Cardiac fibroblast (primary cell): ENCODE measurements around the gene FRMD7.
A peak's percentile ranks its signal among the peaks of the same experiment; 100 is the strongest.

Experiments
- DNase-seq, 2 donors: peaks; one replicate each; pipeline versions ENCODE4 v3.0.0 to v3.0.0-alpha.2; 2010; ENCODE audit warnings: low read depth in 2 of 2
- H3K4me3 ChIP-seq, 2 donors: replicated peaks in 1 of 2; 1 replicate in 1 of 2; 2 replicates in 1 of 2; pipeline ENCODE4 v1.5.1; 2011; ENCODE audit warnings: low read depth in 2 of 2, low read length in 2 of 2, mild to moderate bottlenecking in 2 of 2, moderate library complexity in 1 of 2
- TF ChIP-seq, protein P1 (sequence below): IDR thresholded peaks from one replicate; pipeline ENCODE4 v1.5.1; 2011; ENCODE audit warnings: low read depth, mild to moderate bottlenecking, low read length, inconsistent platforms

FRMD7 gene

DNA sequence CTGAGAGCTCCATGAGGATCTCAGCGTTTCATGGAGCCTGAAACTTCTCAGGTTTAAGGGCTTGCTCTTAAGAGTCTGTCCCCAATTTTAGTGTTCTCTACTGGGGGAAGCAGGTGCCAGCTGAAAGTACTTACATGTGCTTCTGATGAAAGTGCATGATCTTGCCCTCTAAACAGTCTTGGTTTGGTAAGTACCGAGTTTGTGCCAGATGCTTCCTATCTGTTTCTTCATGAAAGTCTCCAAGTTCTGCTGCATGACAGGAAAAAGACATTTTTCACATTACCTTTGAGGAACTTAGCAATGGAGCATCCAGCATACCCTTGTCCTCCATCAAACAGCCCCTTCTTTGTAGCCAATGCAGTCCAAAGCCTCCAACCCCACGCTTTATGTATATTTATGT lies 42.0 kb downstream of the FRMD7 start:
- DNase-seq = no peak
- H3K4me3 ChIP-seq = no peak overlapping the region
- TF ChIP-seq, protein P1, sequence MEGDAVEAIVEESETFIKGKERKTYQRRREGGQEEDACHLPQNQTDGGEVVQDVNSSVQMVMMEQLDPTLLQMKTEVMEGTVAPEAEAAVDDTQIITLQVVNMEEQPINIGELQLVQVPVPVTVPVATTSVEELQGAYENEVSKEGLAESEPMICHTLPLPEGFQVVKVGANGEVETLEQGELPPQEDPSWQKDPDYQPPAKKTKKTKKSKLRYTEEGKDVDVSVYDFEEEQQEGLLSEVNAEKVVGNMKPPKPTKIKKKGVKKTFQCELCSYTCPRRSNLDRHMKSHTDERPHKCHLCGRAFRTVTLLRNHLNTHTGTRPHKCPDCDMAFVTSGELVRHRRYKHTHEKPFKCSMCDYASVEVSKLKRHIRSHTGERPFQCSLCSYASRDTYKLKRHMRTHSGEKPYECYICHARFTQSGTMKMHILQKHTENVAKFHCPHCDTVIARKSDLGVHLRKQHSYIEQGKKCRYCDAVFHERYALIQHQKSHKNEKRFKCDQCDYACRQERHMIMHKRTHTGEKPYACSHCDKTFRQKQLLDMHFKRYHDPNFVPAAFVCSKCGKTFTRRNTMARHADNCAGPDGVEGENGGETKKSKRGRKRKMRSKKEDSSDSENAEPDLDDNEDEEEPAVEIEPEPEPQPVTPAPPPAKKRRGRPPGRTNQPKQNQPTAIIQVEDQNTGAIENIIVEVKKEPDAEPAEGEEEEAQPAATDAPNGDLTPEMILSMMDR = no peak

- TF ChIP-seq, protein P1 = no peak
- DNase-seq = no peak
- H3K4me3 ChIP-seq = no peak overlapping the region
These were observed 49.9 kb downstream of the FRMD7 start for GRCh38 chrX:132077912-132078311.

GRCh38 chrX:132077414-132077813 lies 50.4 kb downstream of the FRMD7 start:
- DNase-seq = no peak
- no peak overlapping the region for H3K4me3 ChIP-seq
- TF ChIP-seq, protein P1 = no peak

- H3K4me3 ChIP-seq = no peak overlapping the region
- TF ChIP-seq, protein P1 = peak; percentile 12
- peak; percentile 36 to 37 for DNase-seq
These were observed 56.6 kb downstream of the FRMD7 start for GRCh38 chrX:132071254-132071653.

- H3K4me3 ChIP-seq = no peak overlapping the region
- TF ChIP-seq, protein P1 = no peak
- DNase-seq = peak in 1 of 2 donors; percentile 4
These were observed 59.4 kb downstream of the FRMD7 start for GRCh38 chrX:132068405-132068804.

GRCh38 chrX:132063862-132064261 lies 64.0 kb downstream of the FRMD7 start:
- TF ChIP-seq, protein P1 = no peak
- H3K4me3 ChIP-seq = no peak overlapping the region
- DNase-seq = no peak

DNA sequence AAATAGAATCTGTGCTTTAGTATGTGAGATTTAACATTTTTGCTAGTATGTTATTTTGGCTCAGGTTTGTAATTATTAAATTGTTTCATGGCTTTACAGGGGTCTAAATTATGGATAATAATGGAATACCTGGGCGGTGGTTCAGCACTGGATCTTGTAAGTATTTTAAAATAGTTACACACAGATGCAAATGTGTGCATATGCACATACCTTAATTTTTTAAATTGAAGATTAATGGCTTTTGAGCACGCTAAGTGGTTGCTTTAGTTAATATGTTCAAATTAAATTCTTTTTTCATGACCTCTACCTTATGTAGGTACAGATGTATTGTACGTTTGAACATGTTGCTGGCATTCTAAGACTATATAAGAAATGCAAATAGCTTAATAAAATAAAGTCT lies 64.5 kb downstream of the FRMD7 start:
- H3K4me3 ChIP-seq = no peak overlapping the region
- TF ChIP-seq, protein P1 = no peak
- no peak for DNase-seq
